Hepatocyte (in vitro differentiated cells): Measurements from ENCODE around the gene STAT1. TPM values are rescaled to one million over a fixed set of nuclear protein-coding genes. Genes with fewer than 3 reads are reported as not detected.
"Not testable (repeated sequence)": the region's sequence is repeated elsewhere in the genome, so short reads cannot be mapped to it uniquely, and the experiment has no call there.

Experiments
- DNase-seq: peaks from one replicate; pipeline ENCODE4 v3.0.0-alpha.2; 2016; ENCODE audit warnings: low spot score
- H2AFZ ChIP-seq: fragments of 200-600 bp; sonication (generic); 2 replicates; pipeline ENCODE4 v1.6.0; 2016; ENCODE audit warnings: antibody characterized with exemption, mild to moderate bottlenecking
- H3K27ac ChIP-seq: fragments of 200-600 bp; sonication (generic); 2 replicates; pipeline ENCODE4 v1.5.1; 2016; ENCODE audit warnings: mild to moderate bottlenecking
- H3K27me3 ChIP-seq: fragments of 200-600 bp; sonication (generic); 2 replicates; pipeline ENCODE4 v1.6.1; 2016
- H3K36me3 ChIP-seq: fragments of 200-600 bp; sonication (generic); replicated peaks from 2 replicates; pipeline ENCODE4 v1.5.1; 2016; ENCODE audit warnings: low read depth; ENCODE audit not compliant: insufficient read depth
- H3K4me1 ChIP-seq: fragments of 200-600 bp; sonication (generic); 2 replicates; pipeline ENCODE4 v1.5.1; 2016; ENCODE audit warnings: mild to moderate bottlenecking, moderate library complexity; ENCODE audit not compliant: insufficient read depth
- H3K4me2 ChIP-seq: fragments of 200-600 bp; sonication (generic); 2 replicates; pipeline ENCODE4 v1.6.0; 2016
- H3K4me3 ChIP-seq: fragments of 200-600 bp; sonication (generic); 2 replicates; pipeline ENCODE4 v1.5.1; 2016; ENCODE audit warnings: mild to moderate bottlenecking
- H3K79me2 ChIP-seq: fragments of 200-600 bp; sonication (generic); 2 replicates; pipeline ENCODE4 v1.6.0; 2017; ENCODE audit warnings: mild to moderate bottlenecking
- H3K9me2 ChIP-seq: fragments of 200-600 bp; sonication (generic); replicated peaks from 2 replicates; pipeline ENCODE4 v1.6.0; 2017; ENCODE audit warnings: mild to moderate bottlenecking; ENCODE audit not compliant: insufficient read depth
- H3K9me3 ChIP-seq: fragments of 200-600 bp; sonication (generic); 2 replicates; pipeline ENCODE4 v1.5.1; 2016; ENCODE audit warnings: low read depth, mild to moderate bottlenecking
- H4K20me1 ChIP-seq: fragments of 200-600 bp; sonication (generic); 2 replicates; pipeline ENCODE4 v1.6.0; 2016; ENCODE audit warnings: mild to moderate bottlenecking; ENCODE audit not compliant: insufficient read depth, poor library complexity, severe bottlenecking
- EZH2 ChIP-seq: fragments of 200-600 bp; sonication (generic); IDR thresholded peaks from 2 replicates; pipeline ENCODE4 v1.6.1; 2016; ENCODE audit warnings: antibody characterized with exemption, mild to moderate bottlenecking, borderline replicate concordance
- EZH2phosphoT487 ChIP-seq: fragments of 200-600 bp; sonication (generic); IDR thresholded peaks from one replicate; pipeline ENCODE4 v1.6.1; 2018; ENCODE audit warnings: antibody characterized with exemption, mild to moderate bottlenecking, low read depth, moderate library complexity; ENCODE audit not compliant: unreplicated experiment, severe bottlenecking
- WGBS: methylation state at CpG from one replicate; pipeline ENCODE4 v1.1.6; 2016; ENCODE audit warnings: low lambda C conversion rate; ENCODE audit errors: missing lambda C conversion rate; 5-methylcytosine and 5-hydroxymethylcytosine counted together
- polyA plus RNA-seq: library from polyadenylated mRNA; unstranded; fragments of >200 nt; fragmentation: Nextera tagmentation; extraction: Ambion mirVana; gene quantifications from 2 replicates; pipeline ENCODE4 v1.2.1, GENCODE V29; 2016
- total RNA-seq: library from RNA; depleted of rRNA; stranded (reverse); fragments of >200 nt; gene quantifications from 2 replicates; pipeline ENCODE4 v1.2.3, GENCODE V29; 2014
- TF ChIP-seq, protein P1 (sequence below): fragments of 200-600 bp; sonication (generic); IDR thresholded peaks from 2 replicates; pipeline ENCODE4 v1.5.1; 2016; ENCODE audit warnings: antibody characterized with exemption, mild to moderate bottlenecking; ENCODE audit not compliant: poor library complexity

The STAT1 gene
- total and polyA plus RNA-seq, 2 experiments from 2014 or later: 53.3 to 124 TPM

DNA sequence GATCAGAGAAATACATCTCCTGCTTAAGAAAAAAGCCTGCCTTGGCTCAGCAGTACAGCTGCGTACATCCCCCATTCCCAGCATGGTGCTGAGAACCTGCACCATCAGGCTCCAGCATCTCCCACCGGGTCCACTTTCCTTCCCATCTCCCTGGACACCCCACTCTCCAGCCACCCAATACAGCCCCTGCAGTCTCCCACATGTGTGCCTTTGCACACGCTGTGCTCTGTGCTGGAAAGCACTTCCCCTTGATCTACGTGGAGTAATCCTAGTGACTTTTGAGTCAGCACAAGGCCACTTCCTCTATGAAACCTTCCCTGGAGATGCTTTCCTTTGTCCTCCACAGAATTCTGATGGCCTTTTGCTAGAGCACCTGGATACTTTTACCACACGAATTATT lies 17.0 kb downstream of the STAT1 start:
- 89% methylated on average over 5 of the region's 5 CpGs for whole genome bisulfite sequencing
- no peak overlapping the region for H3K4me3 ChIP-seq
- H3K9me2 ChIP-seq: no peaks in the 10 kb centered on the region
- no peaks in the 10 kb centered on the region for H3K79me2 ChIP-seq
- no peaks in the 10 kb centered on the region for H4K20me1 ChIP-seq
- H3K27me3 ChIP-seq: no peaks in the 10 kb centered on the region
- no peak overlapping the region for H3K4me2 ChIP-seq
- no peak for TF ChIP-seq EZH2phosphoT487
- TF ChIP-seq, protein P1, sequence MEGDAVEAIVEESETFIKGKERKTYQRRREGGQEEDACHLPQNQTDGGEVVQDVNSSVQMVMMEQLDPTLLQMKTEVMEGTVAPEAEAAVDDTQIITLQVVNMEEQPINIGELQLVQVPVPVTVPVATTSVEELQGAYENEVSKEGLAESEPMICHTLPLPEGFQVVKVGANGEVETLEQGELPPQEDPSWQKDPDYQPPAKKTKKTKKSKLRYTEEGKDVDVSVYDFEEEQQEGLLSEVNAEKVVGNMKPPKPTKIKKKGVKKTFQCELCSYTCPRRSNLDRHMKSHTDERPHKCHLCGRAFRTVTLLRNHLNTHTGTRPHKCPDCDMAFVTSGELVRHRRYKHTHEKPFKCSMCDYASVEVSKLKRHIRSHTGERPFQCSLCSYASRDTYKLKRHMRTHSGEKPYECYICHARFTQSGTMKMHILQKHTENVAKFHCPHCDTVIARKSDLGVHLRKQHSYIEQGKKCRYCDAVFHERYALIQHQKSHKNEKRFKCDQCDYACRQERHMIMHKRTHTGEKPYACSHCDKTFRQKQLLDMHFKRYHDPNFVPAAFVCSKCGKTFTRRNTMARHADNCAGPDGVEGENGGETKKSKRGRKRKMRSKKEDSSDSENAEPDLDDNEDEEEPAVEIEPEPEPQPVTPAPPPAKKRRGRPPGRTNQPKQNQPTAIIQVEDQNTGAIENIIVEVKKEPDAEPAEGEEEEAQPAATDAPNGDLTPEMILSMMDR: no peak
- no peak for TF ChIP-seq EZH2
- H3K36me3 ChIP-seq: no peaks in the 10 kb centered on the region
- no peaks in the 10 kb centered on the region for H3K4me1 ChIP-seq
- H2AFZ ChIP-seq: no peak overlapping the region
- no peak for DNase-seq
- no peaks in the 10 kb centered on the region for H3K9me3 ChIP-seq
- no peak overlapping the region for H3K27ac ChIP-seq

DNA sequence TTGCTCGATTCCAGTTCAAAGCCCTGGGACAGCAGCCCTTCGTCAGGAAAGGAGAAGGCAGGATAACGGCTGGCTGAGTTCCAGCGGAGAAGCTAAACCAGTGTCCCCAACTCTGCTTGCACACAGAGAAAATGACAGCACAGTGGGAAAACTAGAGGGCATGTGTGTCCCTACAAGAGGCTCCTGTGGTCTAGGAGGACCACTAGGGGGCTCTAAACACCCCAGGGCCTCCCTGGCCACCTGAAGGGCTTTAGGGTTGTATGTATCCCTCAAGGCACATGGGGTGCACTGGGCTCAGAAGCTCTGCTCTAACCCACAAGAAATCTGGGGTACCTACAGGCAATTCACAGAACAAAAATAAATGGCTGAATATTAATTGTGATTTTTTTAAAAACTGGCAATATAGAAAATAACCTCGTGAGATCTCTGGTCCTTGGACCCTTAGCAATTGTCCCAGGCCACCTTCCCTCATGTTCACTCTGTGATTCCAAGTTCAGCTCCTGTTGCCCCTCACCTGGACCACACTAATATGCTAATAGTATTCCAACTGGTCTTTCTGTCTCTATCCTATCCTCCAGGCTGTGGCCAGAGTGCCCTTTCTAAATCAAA lies 17.5 kb downstream of the STAT1 start:
- H3K9me3 ChIP-seq: no peaks in the 10 kb centered on the region
- H3K27me3 ChIP-seq: no peaks in the 10 kb centered on the region
- H4K20me1 ChIP-seq: no peaks in the 10 kb centered on the region
- DNase-seq: peak; percentile 34
- H3K4me3 ChIP-seq: no peak overlapping the region
- no peak overlapping the region for H2AFZ ChIP-seq
- no peak overlapping the region for H3K4me2 ChIP-seq
- WGBS: 91% methylated on average over 5 of the region's 5 CpGs
- H3K4me1 ChIP-seq: no peaks in the 10 kb centered on the region
- no peaks in the 10 kb centered on the region for H3K36me3 ChIP-seq
- no peaks in the 10 kb centered on the region for H3K79me2 ChIP-seq
- H3K27ac ChIP-seq: no peak overlapping the region
- H3K9me2 ChIP-seq: no peaks in the 10 kb centered on the region
- TF ChIP-seq EZH2 (no peak), EZH2phosphoT487 (no peak)
- TF ChIP-seq, protein P1: peak; percentile 42

DNA sequence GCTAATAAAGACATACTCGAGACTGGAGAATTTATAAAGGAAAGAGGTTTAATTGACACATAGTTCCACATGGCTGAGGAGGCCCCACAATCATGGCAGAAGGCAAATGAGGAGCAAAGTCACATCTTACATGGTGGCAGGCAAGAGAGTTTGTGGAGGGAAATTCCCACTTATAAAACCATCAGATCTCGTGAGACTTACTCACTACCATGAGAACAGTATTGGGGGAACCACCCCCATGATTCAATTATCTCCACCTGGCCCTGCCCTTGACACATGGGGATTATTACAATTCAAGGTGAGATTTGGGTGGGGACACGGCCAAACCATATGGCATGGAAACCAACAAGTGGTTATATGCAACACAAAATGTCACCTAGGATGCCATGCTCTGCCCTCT lies 18.7 kb downstream of the STAT1 start:
- not testable (repeated sequence) for H3K79me2 ChIP-seq, DNase-seq, H3K9me3 ChIP-seq, H3K27me3 ChIP-seq, H3K4me1 ChIP-seq, H3K36me3 ChIP-seq, H3K4me2 ChIP-seq, H4K20me1 ChIP-seq, H2AFZ ChIP-seq, H3K9me2 ChIP-seq, H3K27ac ChIP-seq, H3K4me3 ChIP-seq
- WGBS: 97% methylated on average over 3 of the region's 3 CpGs

DNA sequence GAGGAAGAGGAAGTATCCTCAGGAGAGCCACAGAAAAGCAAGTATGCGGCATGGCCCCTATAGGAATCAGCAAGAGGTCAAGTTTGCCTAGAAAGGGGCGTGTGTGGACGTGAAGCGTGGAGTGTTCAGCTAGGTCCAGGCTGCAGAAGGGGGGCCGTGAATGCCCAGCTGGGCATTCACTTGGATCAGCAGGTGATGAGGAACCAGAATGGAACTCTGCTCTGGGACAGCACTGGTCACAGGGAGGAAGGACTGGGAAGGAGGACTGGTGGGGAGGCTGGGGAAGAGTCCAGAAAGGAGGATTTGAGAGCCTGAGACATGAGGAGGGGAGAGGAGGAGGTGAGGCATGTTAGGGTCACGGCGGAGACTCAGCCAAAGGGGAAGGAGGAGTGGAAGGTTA lies 19.8 kb downstream of the STAT1 start:
- Histone ChIP-seq H3K27ac (no peak overlapping the region), H3K79me2 (no peaks in the 10 kb centered on the region), H3K4me2 (no peak overlapping the region), H2AFZ (no peak overlapping the region), H3K9me2 (no peaks in the 10 kb centered on the region), H3K4me1 (no peaks in the 10 kb centered on the region), H3K9me3 (no peaks in the 10 kb centered on the region), H3K27me3 (no peaks in the 10 kb centered on the region), H4K20me1 (no peaks in the 10 kb centered on the region), H3K36me3 (no peaks in the 10 kb centered on the region), H3K4me3 (no peak overlapping the region)
- TF ChIP-seq, protein P1: no peak
- no peak for TF ChIP-seq EZH2phosphoT487
- TF ChIP-seq EZH2: no peak
- DNase-seq: no peak
- over 99% methylated on average over 7 of the region's 7 CpGs for WGBS
